HCT116 (cell line): Measurements from ENCODE around the gene PKP1. TPM values are rescaled to one million over a fixed set of nuclear protein-coding genes. Genes with fewer than 3 reads are reported as not detected.

Source experiments
- ATAC-seq: fragments of 200-7000 bp; cut with Tn5 transposase; 2 replicates; pipeline ENCODE4 v1.9.1; 2020; ENCODE audit warnings: mild to moderate bottlenecking, moderate library complexity
- BruUV-seq: library from RNA; stranded (reverse); fragments of 400-500 nt; replicated peaks from 2 replicates; lab custom pipeline; 2021; lab: Mats Ljungman, UMichigan
- CTCF ChIA-PET: fragments of 300-600 bp; sonication (Branson Sonifier 250); formaldehyde crosslinking; loops from one replicate; lab custom pipeline; 2021; ENCODE audit warnings: antibody characterized with exemption; lab: Charles Lee
- POLR2A ChIA-PET: fragments of 300-600, 350-600 bp; sonication (Branson Sonifier 250); formaldehyde crosslinking; loops from one replicate; lab custom pipeline; 2021; ENCODE audit warnings: antibody characterized with exemption; lab: Charles Lee
- RAD21 ChIA-PET, 2 experiments: fragments of 300-600 bp; sonication (Branson Sonifier 250); formaldehyde crosslinking; loops; one replicate each; lab custom pipeline; 2023; ENCODE audit warnings: low total read pairs in 2 of 2; ENCODE audit not compliant: uncharacterized antibody in 2 of 2, unreplicated experiment in 2 of 2, low non-redundant PET in 1 of 2; lab: Charles Lee
- DNase-seq: peaks from one replicate; pipeline ENCODE4 v3.0.0-alpha.2; 2010; ENCODE audit warnings: low read depth, low spot score
- H2AFZ ChIP-seq: fragments of 200-600 bp; shearing (Covaris generic), sonication (generic); 2 replicates; pipeline ENCODE4 v1.6.1; 2017; ENCODE audit warnings: low read depth, mixed run types, mixed read lengths, antibody characterized with exemption, low read length; ENCODE audit not compliant: poor library complexity, severe bottlenecking
- H3K27ac ChIP-seq: 2 replicates; pipeline ENCODE4 v1.5.1; 2012; ENCODE audit warnings: low read depth, low read length
- H3K27me3 ChIP-seq: fragments of 200-600 bp; sonication (generic); 2 replicates; pipeline ENCODE4 v1.6.1; 2016; ENCODE audit warnings: mixed run types, low read length, mixed read lengths; ENCODE audit not compliant: insufficient read depth
- H3K36me3 ChIP-seq, 2 experiments: fragments of 200-500 bp in 1 of 2; fragments of 200-600 bp in 1 of 2; sonication (Bioruptor generic) in 1 of 2; sonication (generic) in 1 of 2; 2 replicates each; pipeline versions ENCODE4 v1.5.1 to v1.6.1; 2014 to 2016; ENCODE audit warnings: low read length in 2 of 2, inconsistent platforms in 1 of 2, mixed read lengths in 1 of 2, mixed run types in 1 of 2; ENCODE audit not compliant: insufficient read depth in 2 of 2, control insufficient read depth in 1 of 2
- H3K4me1 ChIP-seq, 2 experiments: fragments of 200-600 bp in 1 of 2; sonication (generic) in 1 of 2; 2 replicates each; pipeline versions ENCODE4 v1.5.1 to v1.6.1; 2012 to 2017; ENCODE audit warnings: low read length in 2 of 2, inconsistent platforms in 1 of 2, mild to moderate bottlenecking in 1 of 2, mixed read lengths in 1 of 2, mixed run types in 1 of 2, moderate library complexity in 1 of 2; ENCODE audit not compliant: insufficient read depth in 2 of 2, control insufficient read depth in 1 of 2
- H3K4me2 ChIP-seq: fragments of 200-600 bp; sonication (generic); 2 replicates; pipeline ENCODE4 v1.6.1; 2017; ENCODE audit warnings: mixed run types, low read length, mixed read lengths
- H3K4me3 ChIP-seq, 2 experiments: fragments of 200-600 bp in 1 of 2; sonication (generic) in 1 of 2; replicated peaks in 1 of 2; 2 replicates each; pipeline ENCODE4 v1.5.1; 2011 to 2016; ENCODE audit warnings: low read length in 2 of 2, control low read depth in 1 of 2, low read depth in 1 of 2, mild to moderate bottlenecking in 1 of 2, mixed read lengths in 1 of 2, mixed run types in 1 of 2
- H3K79me2 ChIP-seq: fragments of 200-600 bp; sonication (generic); 2 replicates; pipeline ENCODE4 v1.6.1; 2017; ENCODE audit warnings: mild to moderate bottlenecking, mixed run types, low read length, moderate library complexity, mixed read lengths; ENCODE audit not compliant: insufficient read depth
- H3K9ac ChIP-seq: fragments of 200-600 bp; sonication (generic); 2 replicates; pipeline ENCODE4 v1.6.1; 2016; ENCODE audit warnings: low read length, mixed read lengths
- H3K9me2 ChIP-seq: fragments of 200-600 bp; sonication (generic), shearing (Covaris generic); 2 replicates; pipeline ENCODE4 v1.6.1; 2017; ENCODE audit warnings: mixed run types, mild to moderate bottlenecking, moderate library complexity; ENCODE audit not compliant: insufficient read depth
- H3K9me3 ChIP-seq, 2 experiments: fragments of 200-500 bp in 1 of 2; fragments of 200-600 bp in 1 of 2; sonication (Bioruptor generic) in 1 of 2; sonication (generic) in 1 of 2; 2 replicates each; pipeline ENCODE4 v1.6.1; 2014 to 2017; ENCODE audit warnings: low read length in 2 of 2, mixed read lengths in 2 of 2, inconsistent platforms in 1 of 2, low read depth in 1 of 2, mild to moderate bottlenecking in 1 of 2, mixed run types in 1 of 2, moderate library complexity in 1 of 2; ENCODE audit not compliant: control insufficient read depth in 1 of 2, insufficient read depth in 1 of 2
- H4K20me1 ChIP-seq: fragments of 200-600 bp; sonication (generic), shearing (Covaris generic); 2 replicates; pipeline ENCODE4 v1.6.1; 2017; ENCODE audit warnings: mixed run types, mild to moderate bottlenecking, moderate library complexity; ENCODE audit not compliant: insufficient read depth
- CTCF ChIP-seq, 3 experiments: fragments of 200-600 bp in 1 of 3; sonication (generic) in 1 of 3; IDR thresholded peaks in 2 of 3; conservative IDR thresholded peaks in 1 of 3; 2 replicates each; pipeline ENCODE4 v1.5.1; 2012 to 2017; ENCODE audit warnings: low read depth in 2 of 3, low read length in 2 of 3, antibody characterized with exemption in 1 of 3, borderline replicate concordance in 1 of 3, control low read depth in 1 of 3, mild to moderate bottlenecking in 1 of 3, mixed read lengths in 1 of 3, mixed run types in 1 of 3, moderate library complexity in 1 of 3; ENCODE audit not compliant: insufficient read depth in 1 of 3
- EZH2phosphoT487 ChIP-seq: fragments of 200-600 bp; IDR thresholded peaks from 2 replicates; pipeline ENCODE4 v1.6.1; 2018; ENCODE audit warnings: antibody characterized with exemption, borderline replicate concordance
- FOSL1 ChIP-seq: IDR thresholded peaks from 2 replicates; pipeline ENCODE4 v1.6.1; 2012; ENCODE audit warnings: low read depth
- POLR2A ChIP-seq: IDR thresholded peaks from 2 replicates; pipeline ENCODE4 v1.7.0; 2011; ENCODE audit warnings: borderline replicate concordance; ENCODE audit not compliant: insufficient read depth, insufficient read length; ENCODE audit errors: extremely low read depth
- POLR2AphosphoS5 ChIP-seq: IDR thresholded peaks from 2 replicates; pipeline ENCODE4 v1.6.1; 2011; ENCODE audit warnings: mild to moderate bottlenecking, low read depth, low read length, moderate library complexity
- REST ChIP-seq: IDR thresholded peaks from 2 replicates; pipeline ENCODE4 v1.6.1; 2012; ENCODE audit warnings: low read depth
- SIN3A ChIP-seq: IDR thresholded peaks from 2 replicates; pipeline ENCODE4 v1.6.1; 2012; ENCODE audit warnings: low read depth
- SP1 ChIP-seq: IDR thresholded peaks from 2 replicates; pipeline ENCODE4 v1.6.1; 2012; ENCODE audit warnings: low read depth
- SRF ChIP-seq: IDR thresholded peaks from 2 replicates; pipeline ENCODE4 v1.6.1; 2012; ENCODE audit warnings: low read depth
- ZBTB33 ChIP-seq: IDR thresholded peaks from 2 replicates; pipeline ENCODE4 v1.6.1; 2011; ENCODE audit warnings: mild to moderate bottlenecking, low read length, moderate library complexity; ENCODE audit not compliant: insufficient replicate concordance; ENCODE audit errors: extremely low read depth
- ZFX ChIP-seq: fragments of 450-650 bp; IDR thresholded peaks from 2 replicates; pipeline ENCODE4 v1.6.1; 2017
- ZNF274 ChIP-seq: fragments of 200-500 bp; sonication (Bioruptor generic); IDR thresholded peaks from 2 replicates; pipeline ENCODE4 v1.6.1; 2014; ENCODE audit warnings: mild to moderate bottlenecking, low read depth, low read length, inconsistent platforms
- intact Hi-C: fragments of 100-400 bp; cut with micrococcal nuclease; formaldehyde crosslinking; loops from 2 replicates; pipeline ENCODE4 v1.10.0; 2022
- total RNA-seq: library from RNA; stranded (reverse); gene quantifications from one replicate; pipeline ENCODE4 v1.2.1, GENCODE V29; 2021; ENCODE audit not compliant: unreplicated experiment

PKP1 gene
- total RNA-seq, 1 experiment from 2014 or later = 0.07 TPM

GRCh38 chr1:201307760-201308499 is 24.6 kb downstream of the PKP1 start (continued):
- TF ChIP-seq CTCF (IDR thresholded peaks at IDR 0.05 in 2 of 3, conservative IDR thresholded peaks at IDR 0.05 in 1 of 3; ENCODE audit: borderline replicate concordance in 1 of 3, insufficient read depth in 1 of 3, low read depth in 2 of 3, low read length in 2 of 3) = no peak

GRCh38 chr1:201309416-201309815 is 26.1 kb downstream of the PKP1 start:
- peak overlapping the region; percentile 67 for H2AFZ ChIP-seq
- DNase-seq (peak; percentile 39), ATAC-seq (peak; percentile 74)
- H3K36me3 ChIP-seq = no peaks in the 10 kb centered on the region
- no peak overlapping the region for H3K9ac ChIP-seq
- H3K4me1 ChIP-seq = peaks cover 36 to 60% of the 10 kb centered on the region in 2 experiments
- H3K4me3 ChIP-seq = no peak overlapping the region
- ChIA-PET POLR2A (no interaction called here), CTCF (interaction anchor here (1.0 to 2.5 kb wide), 4 partner anchors 10 to 52 kb away, joined by 5 to 14 read pairs (median 7); no protein-coding TSS in a partner anchor), RAD21 (interaction anchor here in 1 of 2 experiments (1.8 kb wide), 1 partner anchor 52 kb away, joined by 3 read pairs; no protein-coding TSS in a partner anchor)
- BruUV-seq = no TSS peak
- intact Hi-C loops = loop anchor here (1.0 to 5.0 kb wide), 2 partner anchors 42 to 55 kb away; no protein-coding TSS in a partner anchor
- no peaks in the 10 kb centered on the region for H3K27me3 ChIP-seq
- no peaks in the 10 kb centered on the region for H4K20me1 ChIP-seq
- no peaks in the 10 kb centered on the region for H3K79me2 ChIP-seq
- H3K4me2 ChIP-seq = peak overlapping the region; percentile 85
- no peak overlapping the region for H3K27ac ChIP-seq
- no peaks in the 10 kb centered on the region for H3K9me2 ChIP-seq
- H3K9me3 ChIP-seq = no peaks in the 10 kb centered on the region
- TF ChIP-seq SRF = no peak
- TF ChIP-seq SP1 = no peak
- TF ChIP-seq FOSL1 = no peak
- no peak for TF ChIP-seq POLR2A
- no peak for TF ChIP-seq ZBTB33
- TF ChIP-seq SIN3A = no peak
- no peak for TF ChIP-seq ZFX
- TF ChIP-seq CTCF (IDR thresholded peaks at IDR 0.05 in 2 of 3, conservative IDR thresholded peaks at IDR 0.05 in 1 of 3; ENCODE audit: borderline replicate concordance in 1 of 3, insufficient read depth in 1 of 3, low read depth in 2 of 3, low read length in 2 of 3) = peak in 2 of 3 experiments; percentile 12 to 51; a peak in 4 of 6 replicates
- no peak for TF ChIP-seq REST
- TF ChIP-seq POLR2AphosphoS5 = no peak
- no peak for TF ChIP-seq EZH2phosphoT487
- no peak for TF ChIP-seq ZNF274
